GM12891 (cell line): ENCODE results near the gene SIL1.

Experiments
- DNase-seq: peaks from one replicate; pipeline ENCODE4 v3.0.0; 2011; ENCODE audit warnings: low spot score; ENCODE audit not compliant: insufficient read length
- FAIRE-seq: peaks from 2 replicates; lab custom pipeline; 2011; peaks lifted over from hg19 to GRCh38; lab: Jason Lieb, UNC
- PAX5 ChIP-seq: IDR thresholded peaks from 2 replicates; pipeline ENCODE4 v1.6.1; 2011; ENCODE audit warnings: low read length, moderate library complexity, mild to moderate bottlenecking; ENCODE audit not compliant: insufficient read depth, severe bottlenecking
- POLR2A ChIP-seq: IDR thresholded peaks from 2 replicates; pipeline ENCODE4 v1.6.1; 2011; ENCODE audit warnings: low read depth, low read length, control low read depth
- POLR2AphosphoS5 ChIP-seq: IDR thresholded peaks from 2 replicates; pipeline ENCODE4 v1.6.1; 2011; ENCODE audit warnings: low read depth, low read length, control low read depth
- POU2F2 ChIP-seq: IDR thresholded peaks from 2 replicates; pipeline ENCODE4 v1.6.1; 2011; ENCODE audit warnings: low read depth, mild to moderate bottlenecking, control low read depth, low read length, moderate library complexity
- SPI1 ChIP-seq: IDR thresholded peaks from 2 replicates; pipeline ENCODE4 v1.6.1; 2011; ENCODE audit warnings: low read depth, low read length, control low read depth
- TAF1 ChIP-seq: IDR thresholded peaks from 2 replicates; pipeline ENCODE4 v1.6.1; 2011; ENCODE audit warnings: low read depth, low read length, control low read depth

SIL1 gene

DNA sequence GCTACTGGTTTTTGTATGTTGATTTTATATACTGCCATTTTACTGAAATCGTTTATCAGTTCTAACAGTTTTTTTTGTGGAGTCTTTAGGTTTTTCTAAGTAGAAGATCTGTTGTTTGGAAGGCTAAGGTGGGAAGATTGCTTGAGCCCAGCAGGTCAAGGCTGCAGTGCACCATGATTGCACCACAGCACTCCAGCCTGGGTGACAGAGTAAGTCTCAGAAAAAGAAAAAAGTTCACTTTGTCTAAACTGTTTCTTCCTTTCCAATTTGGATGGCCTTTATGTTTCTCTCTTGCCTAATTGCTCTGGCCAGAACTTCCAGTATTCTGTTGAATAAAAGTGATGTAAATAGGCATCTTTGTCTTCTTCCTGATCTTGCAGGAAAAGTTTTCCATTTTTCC is 198.5 kb downstream of the SIL1 start:
- no peak for DNase-seq
- TF ChIP-seq SPI1 (no peak), POLR2A (no peak), POLR2AphosphoS5 (no peak)
- FAIRE-seq, result no peak

DNA sequence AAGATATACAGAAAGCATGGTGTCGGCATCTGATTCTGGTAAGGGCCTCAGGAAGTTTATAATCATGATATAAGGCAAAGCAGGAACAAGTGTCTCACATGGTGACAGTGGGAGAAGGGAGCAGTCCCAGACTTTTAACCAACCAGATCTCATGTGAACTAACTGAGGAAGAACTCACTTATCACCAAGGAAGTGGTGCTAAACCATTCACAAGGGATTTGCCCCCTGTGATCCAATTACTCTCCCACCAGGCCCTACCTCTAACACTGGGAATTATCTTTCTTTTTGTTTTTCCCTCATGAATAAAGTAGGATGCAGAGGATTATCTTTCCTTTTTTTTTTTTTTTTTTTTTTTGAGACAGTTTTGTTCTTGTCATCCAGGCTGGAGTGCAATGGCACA is 199.6 kb downstream of the SIL1 start:
- FAIRE-seq (no peak), DNase-seq (no peak)
- TF ChIP-seq POLR2AphosphoS5, result no peak
- TF ChIP-seq SPI1, result no peak
- TF ChIP-seq POU2F2, result no peak
- no peak for TF ChIP-seq POLR2A
- no peak for TF ChIP-seq TAF1
- TF ChIP-seq PAX5, result no peak

DNA sequence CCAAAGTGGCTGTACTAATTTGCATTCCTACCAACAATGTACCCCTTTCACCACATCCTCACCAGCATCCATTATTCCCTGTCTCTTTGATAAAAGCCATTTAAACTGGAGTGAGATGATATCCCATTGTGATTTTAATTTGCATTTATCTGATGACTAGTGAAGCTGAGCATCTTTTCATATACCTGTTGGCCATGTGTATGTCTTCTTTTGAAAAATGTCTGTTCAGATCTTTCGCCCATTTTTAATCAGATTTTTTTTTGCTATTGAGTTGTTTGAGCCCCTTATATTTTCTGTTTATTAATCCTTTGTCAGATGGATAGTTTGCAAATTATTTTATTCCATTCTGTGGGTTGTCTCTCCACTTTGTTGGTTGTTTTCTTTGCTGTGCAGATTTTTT is 202.0 kb downstream of the SIL1 start:
- FAIRE-seq, result no peak
- no peak for DNase-seq
- TF ChIP-seq TAF1, result no peak
- TF ChIP-seq POLR2AphosphoS5, result no peak
- no peak for TF ChIP-seq POLR2A
- no peak for TF ChIP-seq SPI1
- TF ChIP-seq PAX5, result no peak
- TF ChIP-seq POU2F2, result no peak

DNA sequence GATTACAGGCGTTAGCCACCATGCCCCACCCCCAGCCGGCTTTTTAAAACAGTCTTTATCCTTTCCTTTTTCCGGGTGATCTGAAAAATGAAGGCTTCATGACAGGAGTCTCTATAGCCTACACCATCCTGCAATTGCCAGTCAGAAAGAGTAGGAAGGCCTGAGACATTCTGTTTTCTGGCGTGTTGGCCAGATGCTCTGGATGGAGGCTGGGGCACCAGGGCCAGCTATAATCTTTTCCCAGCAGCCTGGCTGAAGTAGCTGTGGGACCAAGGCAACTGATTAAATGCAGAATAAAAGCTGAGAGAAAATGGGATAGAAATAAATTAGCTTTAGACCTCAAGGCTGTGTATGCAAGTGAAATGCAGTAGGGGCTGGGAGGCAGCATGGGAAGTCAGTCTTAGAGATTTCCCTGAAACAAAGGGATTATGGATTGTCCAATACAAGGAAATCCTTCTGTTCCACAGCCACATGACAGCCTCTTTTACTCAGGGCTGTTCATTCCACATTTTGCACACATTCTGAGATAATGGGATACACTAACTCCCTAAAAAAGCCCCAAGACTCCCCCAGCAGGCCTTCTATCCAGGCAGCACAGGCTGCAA is 207.1 kb downstream of the SIL1 start:
- DNase-seq (no peak), FAIRE-seq (no peak)
- TF ChIP-seq POU2F2 (no peak), POLR2AphosphoS5 (no peak), POLR2A (no peak), TAF1 (no peak), SPI1 (no peak), PAX5 (no peak)

DNA sequence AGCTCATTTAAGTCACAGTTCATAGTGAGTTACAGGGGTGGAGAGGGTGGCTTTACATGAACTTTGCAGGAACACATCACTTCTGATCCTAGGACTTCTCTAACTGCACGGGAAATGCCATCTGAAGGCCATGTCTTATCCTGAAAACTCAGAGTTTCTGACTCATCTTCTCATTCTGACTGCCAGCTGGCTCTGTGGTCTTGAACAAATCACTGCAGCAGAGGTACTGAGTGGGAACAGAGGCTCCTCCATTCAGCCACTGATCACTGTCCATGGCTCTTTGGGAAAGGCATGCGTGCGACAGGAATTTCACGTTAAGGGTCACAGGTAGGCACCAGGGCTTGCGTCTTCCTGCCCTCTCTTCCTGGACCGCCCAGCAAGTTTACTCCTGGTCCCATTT is 208.4 kb downstream of the SIL1 start:
- TF ChIP-seq POLR2AphosphoS5 (no peak), TAF1 (no peak), POLR2A (no peak), PAX5 (no peak)
- no peak for FAIRE-seq
- DNase-seq, result no peak

DNA sequence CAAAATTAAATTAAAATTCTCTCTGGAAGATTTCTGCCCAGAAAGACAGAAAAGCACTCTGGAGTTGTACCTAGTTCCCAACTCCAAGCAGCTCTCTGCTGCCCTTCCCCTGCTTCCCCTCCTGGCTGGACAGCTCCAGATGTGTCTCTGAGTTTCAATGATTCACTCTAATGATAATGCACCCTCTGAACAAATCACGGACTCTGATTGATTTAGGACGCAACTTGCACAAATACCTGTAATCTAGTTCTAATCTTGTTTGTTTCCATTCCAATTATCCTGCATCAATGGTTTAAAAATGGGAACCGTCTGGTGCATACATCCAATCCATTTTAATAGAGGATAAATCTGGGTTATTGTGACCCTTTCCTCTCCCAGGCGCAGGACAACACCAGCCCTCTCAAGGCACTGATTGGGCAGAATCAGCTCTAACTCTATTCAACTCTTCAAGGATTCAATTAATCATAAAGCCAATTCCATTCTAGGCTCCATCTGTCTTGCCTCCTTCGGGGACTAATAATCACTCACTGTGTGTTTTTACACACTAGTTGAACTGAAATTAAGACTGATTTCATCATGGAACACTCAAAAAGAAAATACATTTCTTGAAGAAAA is 211.9 kb downstream of the SIL1 start:
- DNase-seq, result no peak
- FAIRE-seq, result no peak
- no peak for TF ChIP-seq POU2F2
- TF ChIP-seq TAF1, result no peak

DNA sequence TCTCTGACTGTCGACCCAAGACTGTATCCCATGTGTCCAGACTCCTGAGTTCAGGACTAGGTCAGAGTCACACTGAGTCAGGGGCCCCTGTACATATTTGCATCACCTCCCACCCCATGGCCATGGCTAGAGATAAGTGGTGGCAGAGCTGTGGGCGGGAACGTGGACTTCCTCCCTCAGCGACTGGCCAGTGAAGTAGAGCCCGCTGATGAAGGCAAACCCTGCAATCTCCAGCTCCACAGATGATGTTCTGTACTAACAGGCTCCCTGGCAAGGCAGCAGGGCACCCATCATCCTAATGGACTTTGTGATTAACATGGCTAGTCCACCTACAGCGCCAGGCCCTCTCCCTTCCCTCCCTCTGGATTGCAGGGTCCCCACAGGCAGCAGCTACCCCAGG is 212.5 kb downstream of the SIL1 start:
- DNase-seq (no peak), FAIRE-seq (no peak)
- TF ChIP-seq PAX5, result no peak

DNA sequence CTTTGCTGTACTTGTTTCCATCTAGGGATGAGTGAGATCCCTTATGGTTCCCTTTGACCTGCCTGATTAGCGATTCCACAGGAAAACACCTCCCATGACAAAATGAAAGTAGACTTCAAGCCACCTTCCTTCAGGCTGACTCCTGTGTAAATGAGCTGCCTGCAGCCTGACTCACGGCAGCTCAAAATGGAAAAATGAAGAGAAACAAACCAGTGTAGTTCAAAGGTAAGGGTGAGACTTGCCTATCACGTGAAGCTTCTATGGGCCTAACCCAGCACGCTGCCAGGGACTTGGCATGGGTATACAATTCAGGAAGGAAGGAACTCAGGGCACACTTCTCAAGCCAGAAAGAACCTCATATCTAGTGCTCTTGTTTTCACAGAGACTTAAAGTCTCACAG is 212.9 kb downstream of the SIL1 start:
- TF ChIP-seq SPI1 (no peak), POU2F2 (no peak), PAX5 (no peak), TAF1 (no peak), POLR2AphosphoS5 (no peak), POLR2A (no peak)
- FAIRE-seq (no peak), DNase-seq (no peak)

DNA sequence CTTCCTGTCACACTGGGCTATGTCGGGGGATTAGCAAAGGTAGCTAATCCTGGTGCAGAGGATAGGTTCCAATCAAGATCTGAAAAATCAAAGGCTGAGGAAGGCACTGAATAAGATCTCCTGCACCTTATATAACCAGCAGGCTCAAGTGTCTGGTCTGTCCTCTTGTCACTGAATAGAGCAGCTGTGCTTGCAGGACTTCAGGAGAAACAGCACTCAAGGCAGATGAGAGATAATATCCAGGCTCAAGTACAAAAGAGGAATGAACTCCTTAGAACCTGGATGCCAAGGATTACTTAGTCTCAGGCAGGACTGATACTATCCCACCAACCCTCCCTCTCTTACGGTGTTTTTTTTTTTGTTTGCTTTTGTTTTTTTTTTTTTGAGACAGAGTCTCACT is 214.2 kb downstream of the SIL1 start:
- no peak for FAIRE-seq
- DNase-seq, result no peak
- TF ChIP-seq POU2F2 (no peak), POLR2AphosphoS5 (no peak), SPI1 (no peak), POLR2A (no peak), TAF1 (no peak), PAX5 (no peak)

DNA sequence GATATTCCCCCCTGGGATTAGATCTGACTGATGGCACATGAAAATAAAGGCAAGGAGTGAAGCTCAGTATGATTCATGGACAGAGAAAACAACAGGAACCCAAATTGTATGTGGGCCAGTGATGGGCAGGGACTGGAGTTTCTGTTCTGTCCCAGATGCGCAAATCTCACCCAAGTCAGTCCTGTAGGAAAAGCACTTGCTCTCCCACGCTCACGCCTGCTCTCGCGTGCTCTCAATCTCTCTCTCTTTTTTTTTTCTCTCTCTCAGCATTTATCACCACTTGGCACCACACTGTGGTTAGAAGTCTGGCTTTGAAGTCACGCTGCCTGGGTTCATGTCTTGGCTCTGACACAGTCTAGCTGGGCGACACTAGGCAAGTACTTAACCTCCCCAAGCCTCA is 216.6 kb downstream of the SIL1 start:
- no peak for FAIRE-seq
- DNase-seq, result no peak
- TF ChIP-seq POLR2AphosphoS5 (no peak), TAF1 (no peak), PAX5 (no peak), POU2F2 (no peak), SPI1 (no peak), POLR2A (no peak)

DNA sequence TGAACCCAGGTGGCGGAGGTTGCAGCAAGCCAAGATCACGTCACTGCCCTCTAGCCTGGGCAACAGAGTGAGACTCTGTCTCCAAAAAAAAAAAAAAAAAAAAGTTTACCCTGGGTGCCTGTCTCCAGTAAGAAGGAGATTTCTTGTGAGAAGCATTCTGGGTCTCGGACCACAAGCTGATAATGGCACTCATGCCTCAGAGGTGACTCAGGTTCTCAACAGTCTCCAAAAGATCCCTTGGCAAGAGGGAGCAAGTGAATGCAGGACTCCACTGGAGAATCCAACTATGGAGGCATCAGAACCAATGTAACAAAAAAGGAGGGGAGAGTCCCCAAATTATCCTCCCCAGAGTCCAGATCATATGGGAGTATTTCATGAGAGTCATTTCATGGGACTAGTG is 217.0 kb downstream of the SIL1 start:
- FAIRE-seq, result no peak
- TF ChIP-seq SPI1, result no peak
- TF ChIP-seq POU2F2, result no peak
- no peak for TF ChIP-seq TAF1
- no peak for TF ChIP-seq PAX5
- TF ChIP-seq POLR2AphosphoS5, result no peak
- no peak for TF ChIP-seq POLR2A
- no peak for DNase-seq
